ENCODE measurements around the gene HOXA3. TPM values are rescaled to one million over a fixed set of nuclear protein-coding genes. Genes with fewer than 3 reads are reported as not detected.

The HOXA3 gene
- total RNA-seq, 1 donor from 2014 or later = 26.4 TPM

- no peak for TF ChIP-seq CTCF (IDR thresholded peaks at IDR 0.05; ENCODE audit: insufficient read depth, low read length, poor library complexity, severe bottlenecking)
- Histone ChIP-seq H3K4me3 (ENCODE audit: low read depth, low read length) (peak overlapping the region; percentile 20), H3K36me3 (ENCODE audit: control insufficient read depth, insufficient read depth, low read length) (no peaks in the 10 kb centered on the region), H3K27me3 (ENCODE audit: control insufficient read depth, insufficient read depth, low read length) (peaks cover 11% of the 10 kb centered on the region)
- DNase-seq (ENCODE audit: low read depth) = no peak
Measured at GRCh38 chr7:27088002-27088922, 64.1 kb downstream of the HOXA3 start.

- no peak for TF ChIP-seq CTCF (IDR thresholded peaks at IDR 0.05; ENCODE audit: insufficient read depth, low read length, poor library complexity, severe bottlenecking)
- Histone ChIP-seq H3K36me3 (ENCODE audit: control insufficient read depth, insufficient read depth, low read length) (no peaks in the 10 kb centered on the region), H3K4me3 (ENCODE audit: low read depth, low read length) (no peak overlapping the region), H3K27me3 (ENCODE audit: control insufficient read depth, insufficient read depth, low read length) (peaks cover 11% of the 10 kb centered on the region)
- DNase-seq (ENCODE audit: low read depth) = no peak
Measured at GRCh38 chr7:27083646-27084045, 68.7 kb downstream of the HOXA3 start.

GRCh38 chr7:27082171-27082570 is 70.2 kb downstream of the HOXA3 start:
- no peaks in the 10 kb centered on the region for H3K36me3 ChIP-seq (ENCODE audit: control insufficient read depth, insufficient read depth, low read length)
- no peak overlapping the region for H3K4me3 ChIP-seq (ENCODE audit: low read depth, low read length)
- DNase-seq (ENCODE audit: low read depth) = no peak
- TF ChIP-seq CTCF (IDR thresholded peaks at IDR 0.05; ENCODE audit: insufficient read depth, low read length, poor library complexity, severe bottlenecking) = no peak
- no peaks in the 10 kb centered on the region for H3K27me3 ChIP-seq (ENCODE audit: control insufficient read depth, insufficient read depth, low read length)

- DNase-seq (ENCODE audit: low read depth) = no peak
- TF ChIP-seq CTCF (IDR thresholded peaks at IDR 0.05; ENCODE audit: insufficient read depth, low read length, poor library complexity, severe bottlenecking) = no peak
- no peaks in the 10 kb centered on the region for H3K36me3 ChIP-seq (ENCODE audit: control insufficient read depth, insufficient read depth, low read length)
- no peaks in the 10 kb centered on the region for H3K27me3 ChIP-seq (ENCODE audit: control insufficient read depth, insufficient read depth, low read length)
- H3K4me3 ChIP-seq (ENCODE audit: low read depth, low read length) = no peak overlapping the region
Measured at GRCh38 chr7:27080844-27081436, 71.4 kb downstream of the HOXA3 start.

- no peak for TF ChIP-seq CTCF (IDR thresholded peaks at IDR 0.05; ENCODE audit: insufficient read depth, low read length, poor library complexity, severe bottlenecking)
- H3K27me3 ChIP-seq (ENCODE audit: control insufficient read depth, insufficient read depth, low read length) = no peaks in the 10 kb centered on the region
- H3K36me3 ChIP-seq (ENCODE audit: control insufficient read depth, insufficient read depth, low read length) = no peaks in the 10 kb centered on the region
- no peak for DNase-seq (ENCODE audit: low read depth)
- no peak overlapping the region for H3K4me3 ChIP-seq (ENCODE audit: low read depth, low read length)
Measured at GRCh38 chr7:27079234-27079975, 73.0 kb downstream of the HOXA3 start.

Data from kidney epithelial cell (primary cell).